ENCODE data around the gene PLXNA4.

DNA sequence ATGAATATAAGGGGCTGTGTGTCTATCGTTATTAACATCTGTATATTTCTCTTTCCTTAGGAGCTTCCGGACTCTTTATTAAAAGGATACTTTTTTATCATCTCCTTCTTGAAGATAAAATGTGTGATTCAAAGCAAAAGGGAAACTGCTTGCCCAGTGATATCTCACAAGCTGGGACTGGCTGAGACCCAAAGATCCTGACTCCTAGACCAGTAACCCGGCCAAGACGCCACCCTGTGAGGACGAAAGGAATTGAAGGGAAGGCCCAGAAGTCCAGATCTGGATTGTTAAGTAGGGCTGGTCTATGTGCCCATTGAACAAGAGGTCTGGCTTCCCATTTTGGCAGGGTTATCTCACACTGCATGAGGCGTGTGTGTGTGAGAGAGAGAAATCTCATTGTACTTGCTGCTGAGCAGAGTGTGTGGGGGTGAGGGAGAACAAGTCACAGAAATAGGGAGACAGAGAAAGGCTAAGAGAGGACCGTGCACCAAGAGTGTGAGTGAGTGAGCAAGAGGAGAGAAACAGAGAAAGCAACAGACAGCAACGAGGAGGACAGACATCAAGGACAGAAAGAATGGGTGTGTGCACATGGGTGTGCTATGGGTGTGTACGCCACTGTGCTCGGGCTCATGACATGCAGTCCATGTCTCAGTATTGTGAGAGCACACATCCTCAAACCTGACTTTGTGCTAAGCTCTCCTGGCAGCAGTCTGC, 75.4 kb downstream of the PLXNA4 start:
- TF ChIP-seq, protein P1, sequence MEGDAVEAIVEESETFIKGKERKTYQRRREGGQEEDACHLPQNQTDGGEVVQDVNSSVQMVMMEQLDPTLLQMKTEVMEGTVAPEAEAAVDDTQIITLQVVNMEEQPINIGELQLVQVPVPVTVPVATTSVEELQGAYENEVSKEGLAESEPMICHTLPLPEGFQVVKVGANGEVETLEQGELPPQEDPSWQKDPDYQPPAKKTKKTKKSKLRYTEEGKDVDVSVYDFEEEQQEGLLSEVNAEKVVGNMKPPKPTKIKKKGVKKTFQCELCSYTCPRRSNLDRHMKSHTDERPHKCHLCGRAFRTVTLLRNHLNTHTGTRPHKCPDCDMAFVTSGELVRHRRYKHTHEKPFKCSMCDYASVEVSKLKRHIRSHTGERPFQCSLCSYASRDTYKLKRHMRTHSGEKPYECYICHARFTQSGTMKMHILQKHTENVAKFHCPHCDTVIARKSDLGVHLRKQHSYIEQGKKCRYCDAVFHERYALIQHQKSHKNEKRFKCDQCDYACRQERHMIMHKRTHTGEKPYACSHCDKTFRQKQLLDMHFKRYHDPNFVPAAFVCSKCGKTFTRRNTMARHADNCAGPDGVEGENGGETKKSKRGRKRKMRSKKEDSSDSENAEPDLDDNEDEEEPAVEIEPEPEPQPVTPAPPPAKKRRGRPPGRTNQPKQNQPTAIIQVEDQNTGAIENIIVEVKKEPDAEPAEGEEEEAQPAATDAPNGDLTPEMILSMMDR (IDR thresholded peaks at IDR 0.05; ENCODE audit: low read length): no peak
- no peak for TF ChIP-seq EZH2 (IDR thresholded peaks at IDR 0.05; ENCODE audit: borderline replicate concordance, low read length)
